Amniotic epithelial cell (primary cell): ENCODE data around the gene HS2ST1.
A peak's percentile ranks its signal among the peaks of the same experiment; 100 is the strongest.
"Not testable (repeated sequence)": the region's sequence is repeated elsewhere in the genome, so short reads cannot be mapped to it uniquely, and the experiment has no call there.

Source experiments
- DNase-seq: peaks from one replicate; pipeline ENCODE4 v3.0.0-alpha.2; 2010; ENCODE audit warnings: low read depth

The HS2ST1 gene

GRCh38 chr1:87066708-87067107, 152.3 kb downstream of the HS2ST1 start:
- DNase-seq: not testable (repeated sequence)

GRCh38 chr1:87072411-87072810, 158.0 kb downstream of the HS2ST1 start:
- no peak for DNase-seq

DNA sequence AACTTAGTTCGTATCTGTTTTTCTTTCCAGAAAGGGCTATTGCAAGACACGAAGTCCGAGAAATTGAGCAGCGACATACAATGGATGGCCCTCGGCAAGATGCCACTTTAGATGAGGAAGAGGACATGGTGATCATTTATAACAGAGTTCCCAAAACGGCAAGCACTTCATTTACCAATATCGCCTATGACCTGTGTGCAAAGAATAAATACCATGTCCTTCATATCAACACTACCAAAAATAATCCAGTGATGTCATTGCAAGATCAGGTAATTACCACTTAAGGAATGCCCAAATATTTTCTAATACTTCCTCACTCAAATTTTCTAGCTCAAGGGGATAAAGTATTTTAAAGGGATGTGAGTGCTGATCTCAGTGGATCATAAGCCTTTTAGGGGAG, 158.5 kb downstream of the HS2ST1 start:
- DNase-seq: no peak

DNA sequence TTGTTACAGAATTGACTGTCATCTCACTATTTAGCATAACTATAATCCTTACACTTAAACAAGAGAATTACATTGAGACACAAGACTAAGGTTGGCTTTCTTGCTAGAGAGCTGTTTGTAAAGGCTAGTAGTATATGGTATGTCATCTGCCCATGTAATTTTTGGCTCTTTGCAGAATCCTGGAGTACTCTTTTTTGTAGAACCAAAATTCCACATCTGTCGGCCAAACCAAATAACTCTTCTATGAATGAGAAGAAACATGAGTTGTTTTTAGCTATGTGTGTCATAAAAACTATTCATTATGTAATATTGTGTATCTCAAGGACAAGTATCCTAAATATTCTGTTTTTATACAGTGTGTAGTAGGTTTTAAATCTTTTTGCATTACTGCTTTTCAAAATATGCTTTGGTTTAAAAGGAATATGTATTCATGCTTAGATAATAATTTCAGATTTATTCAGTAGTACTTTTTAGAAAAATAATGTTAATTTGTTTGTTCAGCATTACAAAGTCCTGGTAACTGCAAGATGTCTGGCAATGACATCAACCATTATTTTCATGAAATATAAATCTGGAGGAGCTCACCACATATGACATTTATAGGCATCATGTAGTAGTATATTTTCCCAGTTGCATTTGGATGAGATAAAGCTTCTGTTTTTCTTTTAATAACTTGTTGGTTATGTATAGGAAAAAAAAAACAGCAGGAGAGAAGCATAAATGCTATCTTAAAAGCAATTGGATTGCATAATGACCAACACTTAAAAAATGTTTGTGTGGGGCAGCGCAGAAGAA, 159.8 kb downstream of the HS2ST1 start:
- peak; percentile 24 for DNase-seq

DNA sequence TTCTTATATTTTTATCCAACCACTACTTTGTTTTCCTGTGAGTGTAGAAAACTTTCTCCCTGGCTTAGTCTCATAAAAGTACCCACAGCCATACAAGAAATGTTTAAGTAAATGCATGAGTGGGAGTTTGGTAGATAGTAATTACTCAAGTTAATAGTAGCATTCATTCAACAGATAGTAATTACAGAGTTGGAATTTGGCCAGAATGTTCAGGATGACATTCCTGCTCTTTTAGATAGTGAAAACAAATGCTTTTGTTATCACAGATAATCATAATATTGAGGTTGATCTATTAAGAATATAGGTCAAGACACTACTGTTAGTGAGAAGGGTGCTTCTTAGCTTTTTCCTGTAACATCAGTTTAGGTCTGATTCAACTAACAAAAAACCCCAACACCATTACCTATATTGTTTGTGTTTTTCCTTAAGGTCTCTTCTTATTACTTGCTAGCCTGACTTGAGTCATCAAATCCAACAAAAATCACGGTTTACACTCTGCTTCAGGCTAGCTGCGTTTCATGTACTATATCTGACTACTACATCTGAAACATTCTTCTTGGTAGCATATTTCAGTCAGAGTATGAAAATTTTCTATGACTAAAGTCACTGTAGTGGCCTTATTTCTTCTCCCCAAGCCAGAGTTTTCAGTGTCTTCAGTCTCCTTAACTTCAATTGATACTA, 163.7 kb downstream of the HS2ST1 start:
- DNase-seq: peak; percentile 26

DNA sequence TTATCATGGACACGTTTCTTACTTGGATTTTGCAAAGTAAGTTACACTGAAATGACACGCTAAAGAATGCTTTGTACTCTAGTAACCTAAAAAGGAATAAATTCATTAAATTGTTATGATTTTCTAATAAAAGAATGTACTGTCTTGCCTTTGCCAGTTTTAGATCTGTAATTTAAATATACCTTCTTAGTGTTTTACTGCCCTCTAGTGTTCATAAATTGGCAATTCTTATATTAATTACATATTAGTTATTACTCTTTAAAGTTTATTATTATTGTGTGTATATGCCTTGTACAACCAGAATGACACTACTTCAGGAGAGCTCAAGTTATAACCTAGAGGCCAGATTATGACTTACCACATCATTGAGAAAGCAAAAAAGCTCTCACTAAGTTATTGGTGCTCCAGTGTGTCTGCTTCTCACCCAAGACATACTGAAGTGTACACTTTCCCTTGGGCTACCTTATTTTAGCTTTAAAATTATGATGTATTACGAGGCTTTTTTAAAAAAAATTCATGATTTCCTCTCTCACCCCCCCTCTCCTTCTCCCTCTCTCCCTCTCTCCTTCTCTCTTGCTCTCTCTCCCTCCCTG, 169.9 kb downstream of the HS2ST1 start:
- peak; percentile 35 for DNase-seq

- no peak for DNase-seq
Observed at GRCh38 chr1:87086120-87086519, 171.7 kb downstream of the HS2ST1 start.

DNA sequence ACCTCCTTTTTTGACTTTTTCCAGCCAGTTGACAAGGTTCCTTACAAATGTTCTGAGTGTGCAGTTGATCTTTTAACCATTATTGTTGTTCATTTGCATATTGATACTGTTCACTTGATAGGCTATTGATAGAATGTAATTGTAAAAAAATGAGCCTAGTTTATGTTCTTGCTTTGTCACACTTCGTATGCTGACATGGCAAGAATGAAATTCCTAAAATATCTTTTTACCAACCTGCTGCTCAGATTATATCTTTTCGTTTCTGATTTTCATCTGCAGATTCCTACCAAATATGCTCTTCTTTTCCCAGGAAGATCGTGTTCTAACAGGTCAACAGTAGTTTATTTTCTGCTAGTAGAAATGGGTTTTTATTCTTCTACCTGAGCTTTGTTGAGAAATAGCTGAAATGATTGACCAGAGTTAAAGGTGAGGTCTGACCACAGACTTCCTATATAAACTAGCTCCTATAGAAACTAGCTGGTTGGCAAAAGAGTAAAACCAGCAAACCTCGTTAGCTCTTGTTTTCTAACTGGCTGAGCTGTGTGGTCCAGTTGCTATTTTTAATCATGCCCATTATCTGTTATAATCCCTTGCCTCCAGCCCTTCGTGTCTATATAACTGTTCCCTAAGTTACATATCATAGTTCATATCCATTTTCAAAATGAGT, 174.8 kb downstream of the HS2ST1 start:
- no peak for DNase-seq

DNA sequence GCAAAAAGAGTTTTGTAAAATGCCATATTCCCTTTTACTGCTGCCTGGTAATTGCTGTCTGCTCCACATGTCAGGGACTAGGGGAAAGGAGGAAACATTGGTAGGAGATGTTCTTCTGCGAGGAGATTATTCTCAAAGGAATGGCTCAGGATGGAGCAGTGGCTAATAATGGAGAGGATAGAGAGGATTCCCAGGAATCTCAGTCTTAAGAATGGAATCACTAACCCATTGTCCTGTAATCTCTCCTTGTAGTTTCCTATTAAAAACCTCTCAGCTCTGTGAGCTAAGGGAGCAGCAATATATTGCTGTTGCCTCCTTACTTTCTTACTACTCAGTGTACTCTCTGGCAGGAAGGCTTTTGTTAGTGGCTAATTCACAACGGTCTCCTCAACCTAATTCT, 175.4 kb downstream of the HS2ST1 start:
- DNase-seq: no peak

DNA sequence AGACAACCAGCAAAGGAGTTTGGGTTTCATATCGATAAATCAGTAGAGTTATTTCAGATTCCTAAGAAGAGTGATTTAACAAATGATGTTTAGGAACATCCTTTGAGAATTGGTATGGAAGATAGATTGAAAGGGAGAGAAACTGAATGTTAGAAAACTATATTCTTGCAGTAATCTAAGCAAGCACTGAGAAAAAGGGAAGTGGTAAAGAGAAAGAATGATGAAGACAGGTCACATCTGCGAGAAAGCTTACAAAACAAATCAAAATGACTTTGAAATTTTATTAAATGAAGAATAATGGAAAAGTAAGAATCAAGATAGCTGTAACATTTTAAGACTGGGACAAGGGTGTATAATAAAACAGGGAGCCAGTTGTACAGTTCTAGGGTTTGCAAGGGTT, 177.0 kb downstream of the HS2ST1 start:
- DNase-seq: no peak

DNA sequence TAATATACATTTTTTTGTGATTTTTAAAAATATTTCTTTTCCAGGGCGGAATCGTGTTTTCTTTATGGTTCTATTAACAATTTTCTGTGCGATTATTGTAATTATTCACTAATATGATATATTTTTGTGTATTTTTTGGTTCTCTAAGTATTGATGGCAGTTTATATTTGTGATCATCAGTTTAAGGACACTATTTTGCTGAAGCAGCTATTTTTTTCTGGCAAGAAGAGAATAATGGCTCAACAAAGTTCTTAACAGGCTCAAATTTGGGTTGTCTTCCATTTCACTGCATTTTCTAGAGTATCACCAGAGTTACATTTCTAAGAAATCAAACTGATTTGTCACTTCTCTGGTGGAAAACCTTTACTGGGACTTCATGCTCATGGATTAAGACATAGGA, 178.4 kb downstream of the HS2ST1 start:
- no peak for DNase-seq

- peak; percentile 25 for DNase-seq
Observed at GRCh38 chr1:87093286-87093685, 178.9 kb downstream of the HS2ST1 start.

DNA sequence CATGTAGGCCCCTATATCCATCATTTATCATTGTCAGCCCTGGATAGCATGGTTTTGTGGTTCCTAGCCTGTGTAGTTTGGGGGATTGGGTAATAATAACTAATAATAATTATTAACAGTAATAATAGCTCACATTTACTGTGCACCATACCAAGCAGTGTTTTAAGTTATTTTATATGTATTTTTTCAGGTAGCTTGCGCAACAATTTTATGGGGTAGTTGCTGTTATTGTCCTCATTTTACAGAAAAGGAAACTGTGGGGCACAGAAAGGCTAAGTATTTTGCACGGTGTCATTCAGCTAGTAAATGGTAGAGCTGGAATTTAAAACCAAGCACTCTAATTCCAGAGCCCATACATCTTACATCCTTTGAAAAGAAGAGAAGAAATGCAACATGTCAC, 179.8 kb downstream of the HS2ST1 start:
- no peak for DNase-seq

GRCh38 chr1:87100271-87100670, 185.8 kb downstream of the HS2ST1 start:
- no peak for DNase-seq

DNA sequence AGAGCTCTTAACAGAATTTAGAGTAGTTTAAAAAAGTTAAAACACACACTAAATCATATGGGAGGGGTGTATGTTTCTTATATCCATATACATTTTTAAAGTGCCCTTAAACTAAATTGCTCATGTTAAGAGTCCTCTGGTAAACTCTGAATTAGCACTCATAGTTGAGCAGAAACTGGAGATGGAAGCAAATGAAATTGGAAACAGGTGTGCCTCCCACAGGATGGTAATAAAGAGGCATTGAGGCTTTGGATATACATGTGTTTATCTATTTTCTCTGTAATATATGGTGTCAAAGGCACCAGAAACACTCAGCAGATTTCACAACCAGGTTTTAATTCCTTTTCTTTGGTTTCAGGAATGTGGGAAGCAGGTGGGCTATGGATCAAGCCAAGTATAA, 188.6 kb downstream of the HS2ST1 start:
- DNase-seq: no peak

- no peak for DNase-seq
Observed at GRCh38 chr1:87104140-87104539, 189.7 kb downstream of the HS2ST1 start.

GRCh38 chr1:87104945-87105344, 190.5 kb downstream of the HS2ST1 start:
- DNase-seq: no peak

- DNase-seq: no peak
Observed at GRCh38 chr1:87106144-87106543, 191.7 kb downstream of the HS2ST1 start.

- no peak for DNase-seq
Observed at GRCh38 chr1:87106867-87107266, 192.4 kb downstream of the HS2ST1 start.

GRCh38 chr1:87108228-87108627, 193.8 kb downstream of the HS2ST1 start:
- DNase-seq: no peak

- DNase-seq: no peak
Observed at GRCh38 chr1:87108814-87109411, 194.5 kb downstream of the HS2ST1 start.

GRCh38 chr1:87111659-87112371, 197.4 kb downstream of the HS2ST1 start:
- DNase-seq: peak; percentile 16
